Stimulated activated CD4-positive, alpha-beta T cell treated with anti-CD3 and anti-CD28 coated beads, Interleukin-15, amount 100 ng/mL, for 48 hours (primary cell): ENCODE results near the gene SFXN5.
A peak's percentile ranks its signal among the peaks of the same experiment; 100 is the strongest.

ENCODE experiments used
- DNase-seq, 2 donors: peaks; one replicate each; pipeline ENCODE4 v3.0.0-alpha.2; 2020; ENCODE audit warnings: low read depth in 2 of 2

Gene SFXN5

GRCh38 chr2:72994282-72994990 is 77.1 kb downstream of the SFXN5 start:
- DNase-seq: no peak

- DNase-seq: no peak
Observed at GRCh38 chr2:72993933-72994280, 77.6 kb downstream of the SFXN5 start.

GRCh38 chr2:72993147-72993932 is 78.2 kb downstream of the SFXN5 start:
- peak in 1 of 2 donors; percentile 31 for DNase-seq

- no peak for DNase-seq
Observed at GRCh38 chr2:72992734-72993102, 78.8 kb downstream of the SFXN5 start.

GRCh38 chr2:72991980-72992733 is 79.4 kb downstream of the SFXN5 start:
- no peak for DNase-seq

- DNase-seq: no peak
Observed at GRCh38 chr2:72991439-72991725, 80.1 kb downstream of the SFXN5 start.

- no peak for DNase-seq
Observed at GRCh38 chr2:72990695-72991438, 80.6 kb downstream of the SFXN5 start.

- no peak for DNase-seq
Observed at GRCh38 chr2:72989770-72990556, 81.5 kb downstream of the SFXN5 start.

GRCh38 chr2:72988726-72989273 is 82.7 kb downstream of the SFXN5 start:
- no peak for DNase-seq

GRCh38 chr2:72988041-72988440 is 83.5 kb downstream of the SFXN5 start:
- no peak for DNase-seq

- no peak for DNase-seq
Observed at GRCh38 chr2:72985891-72986683, 85.4 kb downstream of the SFXN5 start.

- DNase-seq: no peak
Observed at GRCh38 chr2:72985136-72985535, 86.4 kb downstream of the SFXN5 start.

GRCh38 chr2:72984172-72984671 is 87.3 kb downstream of the SFXN5 start:
- no peak for DNase-seq

GRCh38 chr2:72983500-72984161 is 87.9 kb downstream of the SFXN5 start:
- DNase-seq: no peak

GRCh38 chr2:72982781-72983499 is 88.6 kb downstream of the SFXN5 start:
- no peak for DNase-seq

- no peak for DNase-seq
Observed at GRCh38 chr2:72982219-72982618, 89.3 kb downstream of the SFXN5 start.

GRCh38 chr2:72981536-72981935 is 90.0 kb downstream of the SFXN5 start:
- no peak for DNase-seq

GRCh38 chr2:72980535-72981217 is 90.8 kb downstream of the SFXN5 start:
- no peak for DNase-seq
